Endothelial cell of umbilical vein (primary cell): ENCODE data around the gene HDDC2. TPM values are rescaled to one million over a fixed set of nuclear protein-coding genes. Genes with fewer than 3 reads are reported as not detected.

Source experiments
- BruUV-seq: library from RNA; stranded (reverse); fragments of 400-500 nt; replicated peaks from 2 replicates; lab custom pipeline; 2021; lab: Mats Ljungman, UMichigan
- CTCF ChIA-PET: fragments of 300-600, 350-600 bp; sonication (Branson Sonifier 250); formaldehyde crosslinking; loops from one replicate; lab custom pipeline; 2021; ENCODE audit warnings: antibody characterized with exemption, inconsistent platforms; lab: Charles Lee
- POLR2A ChIA-PET: fragments of 300-600, 350-600 bp; sonication (Branson Sonifier 250); formaldehyde crosslinking; loops from one replicate; lab custom pipeline; 2021; ENCODE audit warnings: antibody characterized with exemption, inconsistent platforms; lab: Charles Lee
- DNase-seq: peaks from one replicate; pipeline ENCODE4 v3.0.0-alpha.2; 2011; ENCODE audit warnings: low read depth, low spot score
- FAIRE-seq: peaks from 2 replicates; lab custom pipeline; 2011; peaks lifted over from hg19 to GRCh38; lab: Jason Lieb, UNC
- H2AFZ ChIP-seq: 2 replicates; pipeline ENCODE4 v1.6.0; 2012; ENCODE audit warnings: low read depth, low read length, control low read depth, inconsistent platforms
- H3K27ac ChIP-seq: 2 replicates; pipeline ENCODE4 v1.5.1; 2011; ENCODE audit warnings: low read depth, mild to moderate bottlenecking, control low read depth, low read length, moderate library complexity; ENCODE audit not compliant: insufficient read depth
- H3K27me3 ChIP-seq, 2 experiments: 2 replicates each; pipeline versions ENCODE4 v1.6.0 to v1.6.1; 2011; ENCODE audit warnings: low read length in 2 of 2, mixed read lengths in 1 of 2; ENCODE audit not compliant: control insufficient read depth in 2 of 2, insufficient read depth in 2 of 2
- H3K36me3 ChIP-seq, 2 experiments: 2 replicates in 1 of 2; 3 replicates in 1 of 2; pipeline ENCODE4 v1.5.1; 2011; ENCODE audit warnings: low read length in 2 of 2, mild to moderate bottlenecking in 1 of 2, moderate library complexity in 1 of 2; ENCODE audit not compliant: control insufficient read depth in 2 of 2, insufficient read depth in 2 of 2; ENCODE audit errors: extremely low read depth in 1 of 2
- H3K4me1 ChIP-seq: 3 replicates; pipeline ENCODE4 v1.5.1; 2011; ENCODE audit warnings: mild to moderate bottlenecking, low read length; ENCODE audit not compliant: control insufficient read depth, insufficient read depth; ENCODE audit errors: extremely low read depth
- H3K4me2 ChIP-seq: 2 replicates; pipeline ENCODE4 v1.6.1; 2011; ENCODE audit warnings: low read length, control low read depth, mixed read lengths; ENCODE audit not compliant: insufficient read depth
- H3K4me3 ChIP-seq, 3 experiments: fragments of 200-600 bp in 1 of 3; sonication (generic), shearing (Covaris generic) in 1 of 3; replicated peaks in 1 of 3; 2 replicates each; pipeline ENCODE4 v1.5.1; 2011 to 2016; ENCODE audit warnings: control low read depth in 3 of 3, low read length in 3 of 3, mild to moderate bottlenecking in 2 of 3, inconsistent platforms in 1 of 3, low read depth in 1 of 3, moderate library complexity in 1 of 3; ENCODE audit not compliant: insufficient read depth in 1 of 3
- H3K79me2 ChIP-seq: 2 replicates; pipeline ENCODE4 v1.6.0; 2012; ENCODE audit warnings: low read length, inconsistent platforms; ENCODE audit not compliant: control insufficient read depth, insufficient read depth
- H3K9ac ChIP-seq: replicated peaks from 2 replicates; pipeline ENCODE3; 2011; ENCODE audit warnings: low read length, control low read depth; ENCODE audit not compliant: insufficient read depth; ENCODE audit errors: extremely low read depth
- H3K9me1 ChIP-seq: replicated peaks from 3 replicates; pipeline ENCODE4 v1.6.0; 2011; ENCODE audit warnings: mild to moderate bottlenecking, low read length; ENCODE audit not compliant: control insufficient read depth, insufficient read depth; ENCODE audit errors: extremely low read depth
- H3K9me3 ChIP-seq: replicated peaks from 2 replicates; pipeline ENCODE4 v1.5.1; 2012; ENCODE audit warnings: low read length, inconsistent platforms; ENCODE audit not compliant: control insufficient read depth, insufficient read depth
- H4K20me1 ChIP-seq: replicated peaks from 2 replicates; pipeline ENCODE3; 2011; ENCODE audit warnings: mild to moderate bottlenecking, low read length; ENCODE audit not compliant: control insufficient read depth, insufficient read depth; ENCODE audit errors: extremely low read depth
- EZH2 ChIP-seq: IDR thresholded peaks from 2 replicates; pipeline ENCODE4 v1.6.1; 2012; ENCODE audit warnings: borderline replicate concordance, low read depth, mild to moderate bottlenecking, moderate library complexity, low read length, inconsistent platforms; ENCODE audit not compliant: severe bottlenecking
- FOS ChIP-seq: IDR thresholded peaks from 2 replicates; pipeline ENCODE4 v1.6.1; 2011; ENCODE audit warnings: mild to moderate bottlenecking, low read length, moderate library complexity, borderline replicate concordance; ENCODE audit not compliant: insufficient read depth
- GATA2 ChIP-seq: IDR thresholded peaks from 2 replicates; pipeline ENCODE4 v1.7.0; 2011; ENCODE audit warnings: low read depth, mild to moderate bottlenecking, moderate library complexity, mixed read lengths, low read length; ENCODE audit not compliant: insufficient read length, insufficient read depth
- JUN ChIP-seq: IDR thresholded peaks from 2 replicates; pipeline ENCODE4 v1.6.1; 2011; ENCODE audit warnings: borderline replicate concordance, low read depth; ENCODE audit not compliant: insufficient read length, insufficient read depth
- MYC ChIP-seq: IDR thresholded peaks from one replicate; pipeline ENCODE4 v1.6.1; 2011; ENCODE audit warnings: mild to moderate bottlenecking, low read depth, low read length
- POLR2A ChIP-seq: IDR thresholded peaks from 2 replicates; pipeline ENCODE4 v1.6.1; 2012; ENCODE audit warnings: low read depth, mild to moderate bottlenecking, control low read depth, low read length
- POLR2AphosphoS5 ChIP-seq: IDR thresholded peaks from 2 replicates; pipeline ENCODE4 v1.6.1; 2012; ENCODE audit warnings: low read depth, mild to moderate bottlenecking, control low read depth, low read length, moderate library complexity; ENCODE audit not compliant: insufficient read depth
- dilution Hi-C: fragments of 300-500 bp; cut with MboI; formaldehyde crosslinking; loops from one replicate; pipeline ENCODE4 v1.15.0; 2019; ENCODE audit warnings: low sequenced_read_pairs; ENCODE audit not compliant: extremely low pct_ligation_motif_present
- intact Hi-C: fragments of 100-400 bp; cut with micrococcal nuclease; formaldehyde crosslinking; loops from one replicate; pipeline ENCODE4 v1.10.0; 2022
- polyA plus RNA-seq, 4 experiments: library from polyadenylated mRNA; depleted of rRNA in 3 of 4; stranded (reverse) in 3 of 4; unstranded in 1 of 4; fragments of >200 nt; gene quantifications; 2 replicates each; pipeline versions ENCODE4 v1.2.1 to v1.2.3, GENCODE V29; 2011 to 2012; ENCODE audit warnings: missing spikeins in 1 of 4
- total RNA-seq: library from RNA; stranded (reverse); gene quantifications from 2 replicates; pipeline ENCODE4 v1.2.3, GENCODE V29; 2021
- TF ChIP-seq, protein P1 (sequence below), 2 donors: IDR thresholded peaks; 1 replicate in 1 of 2; 2 replicates in 1 of 2; pipeline ENCODE4 v1.5.1; 2011; ENCODE audit warnings: low read length in 2 of 2, mild to moderate bottlenecking in 2 of 2, moderate library complexity in 2 of 2, control low read depth in 1 of 2, inconsistent platforms in 1 of 2, low read depth in 1 of 2; ENCODE audit not compliant: insufficient read depth in 1 of 2; ENCODE audit errors: extremely low read depth in 1 of 2

Gene HDDC2
- total and polyA plus RNA-seq, 2 donors (not counting 3 experiments of a cell fraction or from before 2014, with no cell fraction given) = 12.6 to 13.6 TPM

DNA sequence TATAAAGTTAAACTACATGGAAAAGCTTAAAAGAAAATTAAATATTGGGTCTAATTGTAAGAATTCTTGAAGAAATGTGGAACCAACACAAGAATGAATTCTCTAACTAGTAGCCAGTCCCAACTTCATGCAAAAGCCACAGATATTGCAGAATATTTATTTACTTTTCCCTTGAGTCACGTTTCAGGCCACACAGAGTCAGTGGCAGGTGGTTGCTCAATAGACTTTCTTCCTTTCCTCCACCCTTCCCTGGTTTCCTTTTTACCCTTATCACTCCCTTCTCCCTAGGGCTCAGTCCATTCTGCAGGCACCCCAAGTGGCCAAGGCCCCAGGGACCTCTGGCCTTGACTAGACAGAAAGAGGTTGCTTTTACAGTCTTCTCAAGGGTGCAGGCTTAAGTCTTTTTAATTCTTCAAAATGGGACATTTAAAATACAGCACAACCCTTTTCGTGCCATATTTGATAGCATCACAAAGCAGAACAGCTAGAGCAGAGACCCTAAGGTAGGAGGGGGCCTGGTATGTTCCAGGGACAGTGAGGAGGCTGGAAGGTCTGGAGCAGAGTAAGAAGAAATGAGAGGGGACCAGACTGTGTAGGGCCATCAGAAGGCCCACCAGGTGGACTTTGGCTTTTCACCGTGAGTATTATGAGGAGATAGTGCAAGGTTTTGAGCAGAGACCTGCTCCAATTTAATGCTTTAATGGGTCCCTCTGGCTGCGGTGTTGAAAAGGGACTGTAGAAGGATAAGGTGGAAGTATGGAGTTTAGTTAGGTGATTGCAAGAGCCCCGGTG is 65.0 kb downstream of the HDDC2 start:
- H3K9me1 ChIP-seq = no peaks in the 10 kb centered on the region
- H4K20me1 ChIP-seq = no peaks in the 10 kb centered on the region
- no peak overlapping the region for H3K9ac ChIP-seq
- POLR2A ChIA-PET = no interaction called here
- dilution Hi-C loops = no loop called here
- TF ChIP-seq EZH2 (no peak), POLR2A (no peak), JUN (no peak), MYC (no peak), GATA2 (no peak), POLR2AphosphoS5 (no peak), FOS (no peak)
- TF ChIP-seq, protein P1, sequence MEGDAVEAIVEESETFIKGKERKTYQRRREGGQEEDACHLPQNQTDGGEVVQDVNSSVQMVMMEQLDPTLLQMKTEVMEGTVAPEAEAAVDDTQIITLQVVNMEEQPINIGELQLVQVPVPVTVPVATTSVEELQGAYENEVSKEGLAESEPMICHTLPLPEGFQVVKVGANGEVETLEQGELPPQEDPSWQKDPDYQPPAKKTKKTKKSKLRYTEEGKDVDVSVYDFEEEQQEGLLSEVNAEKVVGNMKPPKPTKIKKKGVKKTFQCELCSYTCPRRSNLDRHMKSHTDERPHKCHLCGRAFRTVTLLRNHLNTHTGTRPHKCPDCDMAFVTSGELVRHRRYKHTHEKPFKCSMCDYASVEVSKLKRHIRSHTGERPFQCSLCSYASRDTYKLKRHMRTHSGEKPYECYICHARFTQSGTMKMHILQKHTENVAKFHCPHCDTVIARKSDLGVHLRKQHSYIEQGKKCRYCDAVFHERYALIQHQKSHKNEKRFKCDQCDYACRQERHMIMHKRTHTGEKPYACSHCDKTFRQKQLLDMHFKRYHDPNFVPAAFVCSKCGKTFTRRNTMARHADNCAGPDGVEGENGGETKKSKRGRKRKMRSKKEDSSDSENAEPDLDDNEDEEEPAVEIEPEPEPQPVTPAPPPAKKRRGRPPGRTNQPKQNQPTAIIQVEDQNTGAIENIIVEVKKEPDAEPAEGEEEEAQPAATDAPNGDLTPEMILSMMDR (IDR thresholded peaks at IDR 0.05; ENCODE audit: extremely low read depth in 1 of 2, insufficient read depth in 1 of 2, low read depth in 1 of 2, low read length in 2 of 2) = no peak
- no peaks in the 10 kb centered on the region for H3K27me3 ChIP-seq
- no peaks in the 10 kb centered on the region for H3K36me3 ChIP-seq
- H3K4me2 ChIP-seq = no peak overlapping the region
- H3K79me2 ChIP-seq = no peaks in the 10 kb centered on the region
- intact Hi-C loops = no loop called here
- no TSS peak for BruUV-seq
- H3K27ac ChIP-seq = no peak overlapping the region
- CTCF ChIA-PET = no interaction called here
- no peak for DNase-seq
- H3K4me1 ChIP-seq = no peaks in the 10 kb centered on the region
- no peaks in the 10 kb centered on the region for H3K9me3 ChIP-seq
- FAIRE-seq = no peak
- H2AFZ ChIP-seq = no peak overlapping the region
- H3K4me3 ChIP-seq = no peak overlapping the region
